Astrocyte (in vitro differentiated cells and primary cell): ENCODE measurements around the gene TUSC1.

Experiments
- EZH2 ChIP-seq: IDR thresholded peaks from 2 replicates; pipeline ENCODE4 v1.6.1; 2012; ENCODE audit warnings: mild to moderate bottlenecking, low read length, inconsistent platforms; ENCODE audit not compliant: insufficient read depth
- TF ChIP-seq, protein P1 (sequence below): IDR thresholded peaks from 2 replicates; pipeline ENCODE4 v1.5.1; 2011; ENCODE audit warnings: low read depth, mild to moderate bottlenecking, inconsistent platforms, low read length, moderate library complexity; ENCODE audit not compliant: insufficient read depth

GRCh38 chr9:25636026-25636425 lies 42.2 kb downstream of the TUSC1 start:
- TF ChIP-seq, protein P1, sequence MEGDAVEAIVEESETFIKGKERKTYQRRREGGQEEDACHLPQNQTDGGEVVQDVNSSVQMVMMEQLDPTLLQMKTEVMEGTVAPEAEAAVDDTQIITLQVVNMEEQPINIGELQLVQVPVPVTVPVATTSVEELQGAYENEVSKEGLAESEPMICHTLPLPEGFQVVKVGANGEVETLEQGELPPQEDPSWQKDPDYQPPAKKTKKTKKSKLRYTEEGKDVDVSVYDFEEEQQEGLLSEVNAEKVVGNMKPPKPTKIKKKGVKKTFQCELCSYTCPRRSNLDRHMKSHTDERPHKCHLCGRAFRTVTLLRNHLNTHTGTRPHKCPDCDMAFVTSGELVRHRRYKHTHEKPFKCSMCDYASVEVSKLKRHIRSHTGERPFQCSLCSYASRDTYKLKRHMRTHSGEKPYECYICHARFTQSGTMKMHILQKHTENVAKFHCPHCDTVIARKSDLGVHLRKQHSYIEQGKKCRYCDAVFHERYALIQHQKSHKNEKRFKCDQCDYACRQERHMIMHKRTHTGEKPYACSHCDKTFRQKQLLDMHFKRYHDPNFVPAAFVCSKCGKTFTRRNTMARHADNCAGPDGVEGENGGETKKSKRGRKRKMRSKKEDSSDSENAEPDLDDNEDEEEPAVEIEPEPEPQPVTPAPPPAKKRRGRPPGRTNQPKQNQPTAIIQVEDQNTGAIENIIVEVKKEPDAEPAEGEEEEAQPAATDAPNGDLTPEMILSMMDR = no peak
- no peak for TF ChIP-seq EZH2
